ENCODE results near the gene ARHGAP42.

- TF ChIP-seq POLR2A (IDR thresholded peaks at IDR 0.05) (no peak), CTCF (IDR thresholded peaks at IDR 0.05) (no peak)
These were observed 8.8 kb downstream of the ARHGAP42 start for GRCh38 chr11:100695911-100696310.
